GM21786 (cell line): ENCODE measurements around the gene CCDC70.

Experiments
- ATAC-seq: cut with Tn5 transposase; IDR thresholded peaks from one replicate; pipeline ENCODE4 v1.9.1; 2021; ENCODE audit not compliant: unreplicated experiment

The CCDC70 gene

DNA sequence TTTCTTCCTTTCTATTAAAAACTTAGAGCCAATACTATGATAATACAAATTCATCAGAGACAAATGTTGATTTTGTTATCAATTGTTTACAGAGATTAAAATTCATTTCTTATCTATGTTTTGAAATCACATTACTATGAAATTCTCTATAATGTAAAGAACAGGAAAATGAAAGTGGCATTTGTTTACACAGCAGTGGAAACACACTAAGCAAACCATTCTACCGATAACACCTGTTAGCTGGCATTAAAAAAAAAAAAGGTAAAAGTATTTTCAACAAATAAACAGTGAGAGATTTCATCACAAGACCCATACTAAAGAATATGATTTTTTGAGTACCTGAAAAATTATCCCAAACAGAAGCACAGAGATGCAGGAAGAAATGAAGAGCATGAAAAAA is 4.8 kb upstream of the CCDC70 start:
- ATAC-seq, result no peak

DNA sequence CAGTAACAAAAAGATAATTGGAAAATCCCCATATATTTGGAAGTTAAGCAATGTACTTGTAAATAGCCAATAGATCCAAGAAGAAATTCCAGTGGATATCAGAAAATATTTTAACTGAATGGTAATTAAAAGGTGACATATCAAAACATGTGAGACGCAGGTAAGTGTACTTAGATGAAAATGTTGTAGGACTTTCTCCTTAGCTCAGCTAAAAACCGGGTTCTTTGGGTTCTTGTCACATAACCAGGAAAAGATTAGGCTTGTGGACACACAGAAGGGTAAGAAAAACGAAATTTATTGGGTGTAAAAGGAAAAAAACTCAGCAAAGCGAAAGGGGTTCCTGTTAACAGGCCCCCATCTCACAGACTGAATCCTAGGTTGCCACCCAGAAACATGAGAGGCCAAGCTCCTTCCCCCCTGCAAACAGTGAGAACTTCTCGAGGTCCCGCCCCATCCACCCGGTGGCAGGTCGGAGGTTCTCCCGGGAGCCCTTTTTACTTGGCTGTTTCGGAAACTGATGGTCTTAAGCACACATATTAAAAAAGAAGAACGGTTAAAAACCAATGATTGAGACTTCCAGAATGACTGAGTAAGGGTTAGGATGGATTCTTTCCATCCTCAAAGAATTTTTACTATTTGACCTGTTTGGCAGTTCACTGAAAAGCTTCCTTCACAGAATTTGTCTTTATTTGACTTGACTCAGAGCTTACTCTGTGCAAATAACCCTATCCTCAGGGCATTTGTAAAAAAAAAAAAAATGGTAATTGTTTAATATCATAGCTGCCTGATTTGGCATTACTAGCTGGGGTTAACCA is 3.1 kb upstream of the CCDC70 start:
- no peak for ATAC-seq

DNA sequence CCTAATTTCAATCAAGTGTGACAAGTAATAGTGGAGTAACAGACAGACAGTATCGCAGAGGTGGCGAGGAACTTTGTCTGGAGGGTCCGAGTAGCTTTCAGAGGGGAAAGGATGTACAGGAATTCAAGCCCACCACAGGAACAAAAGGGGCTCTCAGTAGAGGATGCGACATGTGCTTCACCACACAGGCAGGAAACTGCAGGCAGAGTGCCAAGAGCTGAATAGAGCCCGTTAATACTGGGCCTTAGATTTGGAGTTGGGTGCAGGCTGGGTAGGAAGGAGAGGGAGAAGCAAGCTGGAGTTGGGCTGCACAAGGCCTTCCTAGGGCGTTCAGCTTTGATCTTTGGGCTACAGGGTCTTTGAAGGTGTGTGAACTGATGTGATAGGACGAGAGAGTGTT is 1.2 kb downstream of the CCDC70 start:
- ATAC-seq, result no peak

DNA sequence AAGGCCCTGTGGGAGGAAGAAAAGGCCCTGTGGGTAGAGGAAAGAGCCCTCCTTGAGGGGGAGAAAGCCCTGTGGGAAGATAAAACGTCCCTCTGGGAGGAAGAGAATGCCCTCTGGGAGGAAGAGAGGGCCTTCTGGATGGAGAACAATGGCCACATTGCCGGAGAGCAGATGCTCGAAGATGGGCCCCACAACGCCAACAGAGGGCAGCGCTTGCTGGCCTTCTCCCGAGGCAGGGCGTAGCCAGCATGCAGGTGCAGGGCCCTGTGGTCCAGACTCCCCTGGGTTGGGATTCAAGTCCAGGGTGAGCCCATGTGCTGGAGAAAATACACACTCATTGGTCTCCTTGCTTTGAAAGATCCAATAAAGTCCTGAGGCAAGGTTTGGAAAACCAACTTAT is 4.1 kb downstream of the CCDC70 start:
- no peak for ATAC-seq

GRCh38 chr13:51867062-51867461 is 5.3 kb downstream of the CCDC70 start:
- no peak for ATAC-seq

GRCh38 chr13:51869916-51870315 is 8.1 kb downstream of the CCDC70 start:
- no peak for ATAC-seq

DNA sequence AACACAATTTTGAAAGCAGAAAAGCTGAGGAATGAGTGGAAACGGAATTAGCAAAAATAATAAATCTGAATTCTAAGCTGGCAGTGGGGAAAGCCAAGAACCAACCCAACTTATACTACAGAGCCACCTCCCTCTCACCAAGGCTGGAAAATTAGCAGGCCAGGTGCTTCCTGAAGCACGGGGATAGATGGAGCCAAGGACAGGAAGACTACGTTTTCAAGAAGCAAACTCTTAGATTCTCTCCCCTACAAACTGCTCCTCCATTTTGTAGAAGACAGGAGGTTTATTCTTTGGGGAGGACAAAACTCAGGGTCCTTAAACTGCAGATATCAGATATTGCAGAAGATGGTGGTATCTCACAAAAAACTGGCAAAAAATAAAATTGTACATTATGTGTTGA is 8.8 kb downstream of the CCDC70 start:
- ATAC-seq, result no peak

DNA sequence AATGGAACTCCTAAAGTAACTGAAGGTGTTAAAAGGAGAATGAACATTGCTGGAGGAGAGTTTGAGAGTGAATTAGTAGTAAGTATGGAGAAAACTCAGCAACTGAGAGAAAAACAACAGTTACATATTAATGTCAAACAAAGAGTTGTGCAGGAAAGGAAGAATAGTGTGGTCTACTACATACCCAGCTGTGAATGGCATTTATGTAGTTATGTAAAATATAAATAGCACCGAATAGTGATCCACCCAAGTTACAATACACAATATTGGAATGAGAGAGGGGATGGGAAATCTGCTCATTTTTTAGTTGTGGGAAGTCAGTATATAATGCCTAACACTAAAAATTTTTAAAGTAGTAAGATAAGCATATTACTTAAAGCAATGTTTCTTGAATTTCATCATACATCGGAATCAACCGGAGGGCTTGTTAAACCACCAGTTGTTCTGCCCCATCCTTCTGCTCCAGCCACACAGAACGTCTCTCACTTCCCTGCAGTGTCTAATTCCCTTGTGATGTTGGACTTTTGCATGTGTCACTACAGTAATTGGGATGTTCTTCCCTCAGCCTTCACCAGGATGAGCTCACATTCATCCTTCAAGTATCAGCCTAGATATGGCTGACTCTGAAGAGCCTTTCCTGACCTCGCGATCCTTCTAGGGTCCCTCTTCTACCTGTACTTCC is 11.5 kb downstream of the CCDC70 start:
- ATAC-seq, result no peak

DNA sequence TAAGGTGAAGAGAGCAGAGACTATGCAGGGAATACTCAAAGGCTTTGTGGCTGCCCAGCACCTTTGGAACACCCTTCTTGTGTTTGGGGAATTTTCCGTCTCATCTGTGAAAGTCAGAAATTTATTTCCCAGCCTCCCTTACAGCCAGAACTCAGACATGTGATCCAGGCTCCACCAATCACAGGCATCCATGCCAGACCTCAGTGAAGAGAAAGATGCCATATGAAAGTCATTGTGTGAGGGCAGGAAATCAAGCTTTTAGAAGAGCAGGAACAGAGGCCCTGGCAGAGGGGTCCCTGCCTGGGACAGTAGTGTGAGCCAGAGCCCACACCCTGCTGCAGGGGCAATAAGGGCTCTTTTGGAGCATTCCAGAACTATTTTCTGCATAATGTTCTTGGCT is 12.1 kb downstream of the CCDC70 start:
- ATAC-seq, result no peak

DNA sequence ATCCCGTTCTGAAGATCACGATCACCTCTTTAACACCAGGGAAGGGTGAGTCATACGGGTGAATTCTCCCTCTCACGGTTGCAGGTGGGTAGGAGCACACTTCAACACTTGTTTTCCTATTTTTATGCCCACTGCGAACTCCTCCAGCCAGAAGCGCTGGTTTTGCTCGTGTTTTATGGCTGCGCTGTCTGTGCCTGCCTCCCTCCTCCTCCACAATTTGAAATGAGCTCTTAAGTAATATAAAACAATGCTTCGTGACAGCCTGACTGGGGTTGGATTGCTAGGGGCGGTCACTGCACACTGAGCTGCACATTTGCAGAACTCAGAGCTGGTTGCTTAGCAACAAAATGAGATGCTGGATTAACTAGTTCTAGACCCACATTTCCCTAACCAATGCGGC is 12.9 kb downstream of the CCDC70 start:
- ATAC-seq, result no peak

DNA sequence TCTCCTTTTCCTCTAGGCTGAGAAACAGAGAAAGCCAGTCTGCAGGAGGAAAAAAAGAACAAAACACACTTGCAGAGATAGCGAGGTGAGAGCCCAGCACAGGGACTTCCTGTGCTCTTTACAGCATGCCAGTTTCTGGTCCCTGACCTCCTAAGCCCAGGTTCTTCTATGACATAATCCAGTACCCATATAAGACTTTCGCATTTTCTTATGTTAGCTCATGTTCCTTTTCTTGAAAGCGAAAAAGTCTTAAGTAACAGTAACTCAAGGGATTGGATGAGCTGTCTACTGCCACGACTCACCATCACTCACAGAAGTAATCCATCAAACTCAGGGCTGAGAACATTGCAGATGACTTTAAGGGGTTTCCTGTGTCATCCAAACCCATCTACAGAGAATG is 17.4 kb downstream of the CCDC70 start:
- ATAC-seq, result no peak

DNA sequence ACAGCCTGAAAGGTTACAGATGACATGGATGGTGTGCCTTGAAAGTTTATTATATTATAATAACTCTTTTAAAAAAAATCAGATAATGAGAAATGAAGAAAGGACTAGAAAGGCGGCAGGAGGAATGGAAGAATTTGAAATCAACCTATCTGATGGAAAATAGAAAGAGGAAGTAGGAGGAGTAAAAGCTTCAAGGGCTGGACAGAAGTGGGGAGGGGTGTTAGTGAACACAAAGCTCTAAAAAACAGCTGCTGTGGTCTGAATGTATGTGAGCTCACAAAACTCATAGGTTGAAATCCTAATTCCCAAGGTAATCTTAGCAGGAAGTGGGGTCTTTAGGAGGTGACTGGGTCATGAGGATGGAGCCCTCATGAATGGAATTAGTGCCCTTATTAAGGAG is 19.5 kb downstream of the CCDC70 start:
- no peak for ATAC-seq

DNA sequence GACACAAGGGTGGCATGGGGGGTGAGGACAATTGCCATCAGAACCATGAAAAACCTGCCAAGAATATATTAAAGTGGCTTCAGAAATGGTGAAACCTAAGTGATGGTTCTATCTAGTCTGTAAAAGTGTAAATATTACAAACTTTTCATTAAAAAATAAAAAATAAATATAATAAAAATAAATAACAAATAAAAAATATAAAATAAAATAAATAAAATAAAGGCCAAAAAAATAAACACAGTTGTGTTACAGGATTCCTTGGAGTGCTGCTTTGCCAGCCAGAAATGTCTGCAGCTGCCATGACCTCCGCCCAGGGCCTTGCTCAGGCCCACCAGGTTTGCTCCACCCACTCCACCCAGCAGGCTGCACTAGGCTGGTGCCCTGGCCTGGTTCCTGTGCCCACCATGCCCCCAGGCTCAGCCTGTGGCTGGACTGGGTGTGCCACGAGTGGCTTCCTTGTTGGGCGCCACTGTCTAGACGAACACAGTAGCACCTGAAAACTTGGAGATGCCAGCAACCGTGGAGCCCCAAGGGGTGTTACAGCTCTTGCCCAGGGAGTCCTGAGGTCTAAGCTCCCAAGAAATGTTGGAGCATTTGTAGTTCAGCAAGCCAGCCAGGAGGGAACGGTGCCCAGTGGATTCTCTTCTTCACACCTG is 20.9 kb downstream of the CCDC70 start:
- ATAC-seq, result no peak

- no peak for ATAC-seq
Measured at GRCh38 chr13:51883226-51883600, 21.4 kb downstream of the CCDC70 start.

DNA sequence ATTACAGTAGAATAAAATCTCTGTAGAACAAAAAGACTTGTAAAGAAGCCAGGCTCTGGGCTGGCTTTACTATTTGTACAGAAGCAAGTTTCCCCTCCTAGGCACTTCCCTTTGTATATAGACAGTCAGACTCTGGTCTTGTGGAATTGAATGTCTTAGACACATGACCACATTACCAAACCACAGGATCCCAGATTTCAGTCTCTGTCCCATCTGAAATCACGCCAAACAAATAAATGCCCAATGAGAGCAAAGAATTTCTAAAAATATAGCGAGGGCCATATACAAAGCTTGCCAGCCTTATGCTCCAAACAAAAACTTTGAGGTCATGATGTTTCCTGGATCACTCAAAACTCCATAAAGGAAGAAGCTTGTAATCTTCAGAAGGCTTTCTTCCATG is 23.9 kb downstream of the CCDC70 start:
- ATAC-seq, result no peak

- ATAC-seq, result no peak
Measured at GRCh38 chr13:51887468-51887867, 25.7 kb downstream of the CCDC70 start.

GRCh38 chr13:51892657-51893056 is 30.9 kb downstream of the CCDC70 start:
- no peak for ATAC-seq

DNA sequence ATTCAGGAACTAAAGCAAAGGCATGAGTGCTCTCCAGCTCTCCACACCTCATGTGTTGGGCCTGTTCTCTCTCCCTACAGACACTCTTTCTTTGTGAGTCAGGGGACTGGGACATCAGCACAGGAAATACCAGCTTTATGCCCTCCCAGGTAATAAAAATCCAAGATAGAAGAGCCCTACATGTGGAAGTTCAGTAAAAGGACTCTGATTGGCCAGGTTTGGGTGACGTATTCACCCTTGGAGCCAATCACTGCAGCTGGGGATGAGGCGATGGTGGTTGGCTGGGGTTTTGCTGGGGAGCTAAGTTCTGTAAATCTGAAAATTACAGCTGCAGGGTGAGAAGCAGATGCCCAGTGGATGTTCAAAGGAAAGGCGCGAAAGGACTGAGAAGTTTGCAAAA is 32.5 kb downstream of the CCDC70 start:
- ATAC-seq, result no peak

DNA sequence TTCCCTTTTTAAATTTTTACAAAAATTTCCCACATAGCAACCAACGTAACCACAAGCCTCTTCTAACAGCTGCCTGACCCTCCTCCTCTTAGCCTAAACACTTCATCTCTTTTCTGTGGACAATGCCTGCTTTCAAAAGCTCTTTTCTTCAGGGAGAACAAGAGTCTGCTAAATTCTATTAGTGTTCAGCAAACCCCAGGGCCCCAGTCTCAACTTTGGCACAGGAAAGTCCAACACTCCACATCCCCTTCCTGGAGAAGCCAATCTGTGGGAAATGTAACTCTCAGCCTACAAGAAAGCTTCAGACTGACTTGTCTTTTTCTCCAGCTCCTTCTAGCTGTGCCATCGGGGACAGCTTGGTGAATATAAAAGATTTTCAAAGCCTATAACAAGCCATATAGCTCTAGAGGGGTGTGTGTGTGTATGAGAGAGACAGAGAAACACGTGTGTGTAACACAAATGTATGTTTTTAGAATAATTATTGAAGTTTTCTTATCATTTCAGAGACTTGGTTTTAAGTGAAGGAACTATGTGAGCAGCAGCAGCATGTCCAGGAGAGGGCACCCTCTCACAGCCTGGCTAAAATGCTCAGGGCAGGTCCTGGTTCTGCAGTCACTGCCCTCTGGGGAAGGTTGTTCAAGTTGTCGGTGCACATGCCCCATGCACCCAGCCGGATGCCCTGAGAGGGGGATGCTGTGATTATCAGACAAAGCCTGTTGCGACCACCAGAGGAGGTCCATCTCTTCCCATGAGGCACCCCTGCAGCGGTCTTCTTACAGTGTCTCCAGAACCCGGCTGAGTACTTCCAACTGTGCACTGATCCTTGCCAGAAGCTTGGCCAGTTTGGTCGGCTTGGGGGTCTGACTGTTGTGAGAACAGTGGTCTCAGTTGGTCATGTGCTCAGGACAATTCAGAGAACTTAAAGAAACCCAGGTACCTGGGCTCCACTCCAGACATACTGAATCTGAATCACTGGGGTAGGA is 34.4 kb downstream of the CCDC70 start:
- ATAC-seq, result peak; percentile 64

- no peak for ATAC-seq
Measured at GRCh38 chr13:51900471-51900870, 38.7 kb downstream of the CCDC70 start.

GRCh38 chr13:51902776-51903175 is 41.0 kb downstream of the CCDC70 start:
- ATAC-seq, result no peak
